GM18861 (cell line): ENCODE measurements around the gene MAN2A2.
"Not testable (repeated sequence)": the region's sequence is repeated elsewhere in the genome, so short reads cannot be mapped to it uniquely, and the experiment has no call there.

Experiments used
- ATAC-seq: cut with Tn5 transposase; IDR thresholded peaks from one replicate; pipeline ENCODE4 v1.9.1; 2021; ENCODE audit not compliant: unreplicated experiment

MAN2A2 gene

DNA sequence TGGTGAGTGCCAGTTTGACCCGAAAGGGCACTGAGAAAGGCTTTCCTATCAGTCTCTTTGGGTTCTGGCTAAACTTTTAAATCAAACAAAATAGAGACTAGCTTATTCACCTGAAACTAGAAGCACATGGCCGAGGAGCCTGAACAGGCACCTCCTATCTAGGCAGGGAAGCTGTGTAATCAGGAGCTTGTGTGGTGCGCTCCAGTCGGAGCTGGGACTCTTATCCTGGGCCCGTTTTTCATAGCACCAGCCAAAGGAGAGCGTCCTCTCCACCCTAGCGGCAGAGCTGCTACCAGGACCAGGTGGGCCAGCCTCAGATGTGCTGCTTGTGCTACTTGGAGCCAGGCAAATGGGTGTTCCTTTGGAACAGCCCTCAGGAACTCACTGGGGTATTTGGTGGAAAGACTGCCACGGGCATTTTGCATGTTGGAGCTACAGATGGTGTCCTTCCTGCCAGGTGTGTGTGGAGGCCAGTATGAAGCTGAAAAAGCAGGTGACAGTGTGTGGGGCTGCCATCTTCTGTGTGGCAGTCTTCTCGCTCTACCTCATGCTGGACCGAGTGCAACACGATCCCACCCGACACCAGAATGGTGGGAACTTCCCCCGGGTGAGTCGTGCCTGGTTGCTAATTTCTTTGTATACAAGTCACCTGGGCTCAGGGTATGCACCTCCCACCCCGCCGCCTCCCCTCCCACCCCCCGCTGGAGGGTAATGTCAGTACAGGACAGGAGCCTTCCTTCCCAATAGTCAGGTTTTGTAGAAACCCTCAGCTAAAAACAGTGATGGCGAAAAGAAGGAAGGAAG, 833 bp downstream of the MAN2A2 start:
- no peak for ATAC-seq

DNA sequence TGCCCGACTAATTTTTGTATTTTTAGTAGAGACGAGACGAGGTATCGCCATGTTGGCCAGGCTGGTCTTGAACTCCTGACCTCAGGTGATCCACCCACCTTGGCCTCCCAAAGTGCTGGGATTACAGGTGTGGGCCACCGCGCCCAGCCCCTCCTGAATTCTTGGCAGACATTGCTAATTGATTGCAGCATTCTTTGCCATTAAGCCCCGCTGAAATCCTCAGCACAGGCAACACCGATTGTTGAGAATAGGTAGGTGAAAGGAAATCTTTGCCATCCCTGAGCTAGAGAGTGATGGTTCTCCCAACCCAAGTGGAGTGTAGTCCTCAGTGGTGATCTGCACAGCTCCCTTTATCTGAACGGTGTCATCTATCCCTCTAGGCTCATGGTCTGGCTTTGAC, 1.6 kb downstream of the MAN2A2 start:
- no peak for ATAC-seq

DNA sequence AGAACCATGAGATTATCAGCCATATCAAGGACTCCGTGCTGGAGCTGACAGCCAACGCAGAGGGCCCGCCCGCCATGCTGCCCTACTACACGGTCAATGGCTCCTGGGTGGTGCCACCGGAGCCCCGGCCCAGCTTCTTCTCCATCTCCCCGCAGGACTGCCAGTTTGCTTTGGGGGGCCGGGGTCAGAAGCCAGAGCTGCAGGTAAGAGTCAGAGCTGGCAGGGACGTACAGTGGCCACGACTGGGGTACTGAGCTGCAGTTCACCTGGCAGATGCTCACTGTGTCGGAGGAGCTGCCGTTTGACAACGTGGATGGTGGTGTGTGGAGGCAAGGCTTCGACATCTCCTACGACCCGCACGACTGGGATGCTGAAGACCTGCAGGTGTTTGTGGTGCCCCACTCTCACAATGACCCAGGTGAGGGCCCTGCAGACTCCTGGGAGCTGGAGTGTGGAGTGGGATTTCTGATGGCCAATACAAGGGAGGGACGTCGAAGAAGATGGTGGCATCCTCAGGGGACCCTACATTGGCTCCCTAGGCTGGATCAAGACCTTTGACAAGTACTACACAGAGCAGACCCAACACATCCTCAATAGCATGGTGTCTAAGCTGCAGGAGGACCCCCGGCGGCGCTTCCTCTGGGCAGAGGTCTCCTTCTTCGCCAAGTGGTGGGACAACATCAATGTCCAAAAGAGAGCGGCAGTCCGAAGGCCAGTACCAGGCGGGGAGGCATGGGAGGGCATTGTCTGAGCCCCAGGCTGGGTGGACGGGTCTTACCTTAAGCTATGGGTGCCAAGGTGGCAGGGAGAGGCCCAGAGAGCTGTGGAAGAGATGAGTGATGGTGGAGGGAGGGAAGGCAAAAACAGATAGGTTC, 2.4 kb downstream of the MAN2A2 start:
- no peak for ATAC-seq

DNA sequence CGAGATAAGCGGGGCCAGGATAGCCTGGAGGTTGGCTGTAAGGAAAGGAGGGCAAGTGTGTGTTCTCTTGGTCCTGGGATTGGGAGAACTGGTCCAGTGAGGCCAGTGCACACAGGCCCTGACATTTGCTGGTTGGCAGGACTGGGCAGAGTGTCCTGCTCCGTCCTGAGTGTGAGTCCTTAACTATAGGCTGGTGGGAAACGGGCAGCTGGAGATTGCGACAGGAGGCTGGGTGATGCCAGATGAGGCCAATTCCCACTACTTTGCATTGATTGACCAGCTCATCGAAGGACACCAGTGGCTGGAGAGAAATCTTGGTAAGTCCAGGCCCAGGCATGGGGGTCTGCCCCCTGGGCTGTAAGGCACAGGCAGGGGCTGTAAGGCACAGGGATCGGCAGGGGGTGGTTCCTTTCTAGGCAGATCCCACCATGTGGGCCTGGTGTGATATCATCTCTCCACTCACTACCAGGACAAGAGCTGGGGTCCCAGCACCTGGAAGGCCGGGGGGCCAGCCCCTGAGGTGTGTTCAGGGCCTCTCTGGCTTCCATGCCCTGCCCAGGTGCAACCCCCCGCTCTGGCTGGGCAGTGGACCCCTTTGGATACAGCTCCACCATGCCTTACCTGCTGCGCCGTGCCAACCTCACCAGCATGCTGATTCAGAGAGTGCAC, 3.2 kb downstream of the MAN2A2 start:
- ATAC-seq = no peak

DNA sequence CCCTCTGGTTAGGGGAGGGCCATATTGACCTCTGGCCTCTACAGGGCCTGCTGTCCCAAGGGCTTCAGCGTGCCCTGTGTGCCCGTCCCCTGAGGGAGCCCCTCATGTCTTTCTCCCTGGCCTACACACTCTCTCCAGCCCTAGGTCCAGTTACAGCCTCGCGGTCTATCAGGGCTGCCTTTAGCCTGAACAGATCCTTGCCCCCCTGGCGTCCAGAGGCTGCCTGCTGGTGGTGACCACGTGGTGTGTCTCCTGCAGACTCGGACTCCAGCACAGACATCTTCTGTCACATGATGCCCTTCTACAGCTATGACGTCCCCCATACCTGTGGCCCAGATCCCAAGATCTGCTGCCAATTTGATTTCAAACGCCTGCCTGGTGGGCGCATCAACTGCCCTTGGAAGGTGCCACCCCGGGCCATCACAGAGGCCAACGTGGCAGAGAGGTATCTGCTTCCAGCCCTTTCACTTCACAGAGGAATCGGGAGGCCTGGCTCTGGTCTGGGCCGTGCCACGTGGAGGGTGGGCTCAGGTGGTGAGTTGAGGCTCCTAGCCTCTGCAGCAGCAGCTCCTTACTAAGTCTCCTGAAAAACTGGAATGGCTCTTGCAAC, 4.1 kb downstream of the MAN2A2 start:
- ATAC-seq = no peak

DNA sequence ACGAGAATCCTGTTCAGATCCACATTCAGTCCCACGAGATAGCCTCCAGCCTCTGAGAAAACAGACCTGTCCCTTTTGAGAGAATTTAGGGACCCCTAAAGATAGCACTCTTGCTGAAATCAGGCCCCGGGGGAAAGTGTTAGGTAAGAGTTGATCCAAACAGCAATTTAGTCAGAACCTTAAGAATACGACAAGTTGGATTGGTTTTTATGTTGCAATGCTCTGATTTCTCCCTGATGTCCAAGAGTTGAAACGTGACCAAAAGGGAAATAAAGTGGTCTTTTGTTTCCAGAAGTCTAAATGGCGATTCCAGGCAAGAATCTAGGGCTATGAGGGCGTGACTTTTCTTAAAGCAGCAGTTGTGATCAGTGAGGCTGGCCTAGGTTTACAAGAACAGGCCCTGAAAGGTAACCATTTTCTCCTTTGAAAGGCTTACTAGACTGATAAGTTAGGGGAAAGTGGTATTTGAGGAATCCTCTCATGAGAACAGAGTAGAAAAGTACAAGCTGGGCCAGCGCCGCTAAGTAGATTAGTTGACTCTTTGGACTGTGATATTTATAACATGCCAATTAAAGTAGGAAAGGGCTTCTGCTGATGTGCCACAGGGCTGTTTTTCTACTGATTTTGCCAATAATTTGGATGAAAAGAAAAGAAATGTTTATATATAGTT, 4.9 kb downstream of the MAN2A2 start:
- ATAC-seq = no peak

DNA sequence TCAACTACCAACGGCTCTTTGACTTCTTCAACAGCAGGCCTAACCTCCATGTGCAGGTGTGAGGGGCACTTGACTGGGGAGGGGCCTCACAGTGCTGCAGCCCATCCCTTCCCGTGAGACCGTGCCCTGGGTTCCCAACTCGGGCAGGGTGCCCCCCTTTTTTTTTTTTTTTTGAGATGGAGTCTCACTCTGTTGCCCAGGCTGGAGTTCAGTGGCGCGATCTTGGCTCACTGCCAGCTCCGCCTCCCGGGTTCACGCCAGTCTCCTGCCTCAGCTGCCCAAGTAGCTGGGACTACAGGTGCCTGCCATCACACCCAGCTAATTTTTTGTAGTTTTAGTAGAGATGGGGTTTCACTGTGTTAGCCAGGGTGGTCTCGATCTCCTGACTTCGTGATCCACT, 6.3 kb downstream of the MAN2A2 start:
- not testable (repeated sequence) for ATAC-seq

DNA sequence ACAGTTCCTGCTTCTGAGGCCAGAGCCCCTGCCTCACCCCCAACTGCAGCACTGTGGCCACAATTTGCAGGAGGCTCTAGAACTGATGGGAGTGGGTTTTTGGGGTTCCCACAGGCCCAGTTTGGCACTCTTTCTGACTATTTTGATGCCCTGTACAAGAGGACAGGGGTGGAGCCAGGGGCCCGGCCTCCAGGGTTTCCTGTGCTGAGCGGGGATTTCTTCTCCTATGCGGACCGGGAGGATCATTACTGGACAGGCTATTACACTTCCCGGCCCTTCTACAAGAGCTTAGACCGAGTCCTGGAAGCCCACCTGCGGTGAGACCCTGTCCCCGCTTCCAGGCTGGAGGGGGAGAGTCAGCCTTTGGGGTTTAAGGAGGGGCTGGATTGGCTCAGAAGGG, 6.9 kb downstream of the MAN2A2 start:
- no peak for ATAC-seq

DNA sequence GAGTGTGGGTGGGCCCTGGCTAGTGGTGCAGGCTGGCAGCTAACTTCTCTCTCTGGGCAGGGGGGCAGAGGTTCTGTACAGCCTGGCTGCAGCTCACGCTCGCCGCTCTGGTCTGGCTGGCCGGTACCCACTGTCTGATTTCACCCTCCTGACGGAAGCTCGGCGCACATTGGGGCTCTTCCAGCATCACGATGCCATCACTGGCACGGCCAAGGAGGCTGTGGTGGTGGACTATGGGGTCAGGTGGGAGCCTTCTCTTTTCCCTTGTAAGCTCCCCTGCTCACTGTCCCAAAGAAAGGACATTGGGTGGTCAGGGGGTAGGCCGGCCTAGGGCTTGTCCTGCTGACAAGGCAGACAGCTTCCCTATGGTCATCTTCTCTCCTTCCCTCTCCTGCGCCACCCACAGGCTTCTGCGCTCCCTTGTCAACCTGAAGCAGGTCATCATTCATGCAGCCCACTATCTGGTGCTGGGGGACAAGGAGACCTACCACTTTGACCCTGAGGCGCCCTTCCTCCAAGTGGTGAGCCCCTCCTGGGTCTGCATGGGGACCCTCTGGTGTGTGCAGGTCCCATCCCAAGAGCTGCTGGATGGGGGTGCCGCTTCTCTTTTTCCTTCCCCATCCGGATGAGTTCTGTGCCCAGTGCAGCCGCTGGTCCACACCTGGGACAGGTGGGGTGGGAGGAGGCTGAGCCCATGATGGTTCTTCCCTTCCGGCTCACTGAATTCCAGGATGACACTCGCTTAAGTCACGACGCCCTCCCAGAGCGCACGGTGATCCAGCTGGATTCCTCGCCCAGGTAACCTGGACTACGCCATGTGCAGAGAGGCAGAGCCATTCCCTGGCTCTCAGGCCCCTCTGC, 7.6 kb downstream of the MAN2A2 start:
- no peak for ATAC-seq

DNA sequence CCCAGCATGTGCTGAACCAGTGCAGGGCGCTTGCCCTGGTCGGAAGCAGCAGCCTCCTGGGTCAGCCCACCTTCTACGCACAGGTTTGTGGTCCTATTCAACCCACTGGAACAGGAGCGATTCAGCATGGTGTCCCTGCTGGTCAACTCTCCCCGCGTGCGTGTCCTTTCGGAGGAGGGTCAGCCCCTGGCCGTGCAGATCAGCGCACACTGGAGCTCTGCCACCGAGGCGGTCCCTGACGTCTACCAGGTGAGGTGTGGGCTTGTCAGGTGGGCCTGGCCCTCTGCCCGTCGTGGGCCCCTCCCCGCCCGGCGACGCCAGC, 8.2 kb downstream of the MAN2A2 start:
- ATAC-seq = no peak

DNA sequence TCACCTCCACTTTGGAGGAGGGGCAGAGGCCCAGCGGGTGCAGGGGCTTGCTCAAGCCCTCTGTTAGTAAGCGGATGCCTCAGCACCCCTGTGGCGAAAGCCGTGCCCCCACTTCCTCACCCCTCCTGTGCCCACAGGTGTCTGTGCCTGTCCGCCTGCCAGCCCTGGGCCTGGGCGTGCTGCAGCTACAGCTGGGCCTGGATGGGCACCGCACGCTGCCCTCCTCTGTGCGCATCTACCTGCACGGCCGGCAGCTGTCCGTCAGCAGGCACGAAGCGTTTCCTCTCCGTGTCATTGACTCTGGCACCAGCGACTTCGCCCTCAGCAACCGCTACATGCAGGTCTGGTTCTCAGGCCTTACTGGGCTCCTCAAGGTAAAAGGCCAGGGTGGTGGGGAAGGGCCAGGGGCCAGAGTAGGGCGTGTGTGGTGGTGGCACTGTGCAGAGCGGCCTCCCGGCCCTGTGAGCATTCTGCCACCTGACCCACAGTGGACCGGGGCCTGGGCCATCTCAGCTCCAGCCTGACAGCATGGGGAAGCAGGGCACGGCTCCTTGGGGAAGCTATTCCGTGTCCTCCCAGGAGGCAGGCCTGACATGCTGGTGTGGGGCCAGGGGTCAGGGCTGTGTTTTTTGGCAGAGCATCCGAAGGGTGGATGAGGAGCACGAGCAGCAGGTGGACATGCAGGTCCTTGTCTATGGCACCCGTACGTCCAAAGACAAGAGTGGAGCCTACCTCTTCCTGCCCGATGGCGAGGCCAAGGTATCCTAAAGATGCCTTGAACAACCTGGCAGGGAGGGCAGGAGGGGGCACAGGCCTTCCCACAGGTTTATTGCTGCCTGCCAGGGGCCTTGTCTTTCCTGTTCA, 9.0 kb downstream of the MAN2A2 start:
- ATAC-seq = no peak

DNA sequence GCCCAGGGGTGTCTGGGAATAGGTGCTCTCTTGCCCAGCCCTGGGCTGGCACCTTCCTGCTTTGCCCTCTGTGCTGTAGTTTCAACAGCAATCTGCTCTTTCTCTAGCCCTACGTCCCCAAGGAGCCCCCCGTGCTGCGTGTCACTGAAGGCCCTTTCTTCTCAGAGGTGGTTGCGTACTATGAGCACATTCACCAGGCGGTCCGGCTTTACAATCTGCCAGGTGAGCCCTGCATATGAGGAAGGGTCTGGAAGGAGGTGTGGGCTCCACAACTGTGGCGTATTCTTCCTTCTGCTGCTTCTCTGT, 9.6 kb downstream of the MAN2A2 start:
- ATAC-seq = no peak

DNA sequence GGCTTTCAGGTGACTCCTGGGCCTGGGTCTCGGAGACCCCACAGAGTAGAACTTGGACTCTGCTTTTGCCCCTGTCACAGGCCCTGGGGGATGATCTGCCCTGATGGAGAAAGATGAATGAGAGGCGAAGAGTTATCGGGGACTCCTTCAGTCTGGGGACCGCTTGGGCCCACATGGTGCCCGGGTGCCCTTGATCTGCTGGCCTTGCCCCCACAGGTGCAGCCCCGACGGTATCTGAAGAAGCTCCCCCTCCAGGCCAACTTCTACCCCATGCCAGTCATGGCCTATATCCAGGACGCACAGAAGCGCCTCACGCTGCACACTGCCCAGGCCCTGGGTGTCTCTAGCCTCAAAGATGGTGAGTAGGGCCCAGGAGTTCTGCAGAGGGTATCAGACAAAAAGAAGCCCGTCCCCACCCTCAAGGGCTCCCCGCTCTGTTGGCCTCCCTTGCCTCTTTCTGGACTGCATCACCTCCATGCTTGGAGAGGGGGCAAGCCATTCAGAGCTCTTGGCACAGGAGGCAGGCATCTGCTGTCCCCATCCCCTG, 10.4 kb downstream of the MAN2A2 start:
- ATAC-seq = no peak

DNA sequence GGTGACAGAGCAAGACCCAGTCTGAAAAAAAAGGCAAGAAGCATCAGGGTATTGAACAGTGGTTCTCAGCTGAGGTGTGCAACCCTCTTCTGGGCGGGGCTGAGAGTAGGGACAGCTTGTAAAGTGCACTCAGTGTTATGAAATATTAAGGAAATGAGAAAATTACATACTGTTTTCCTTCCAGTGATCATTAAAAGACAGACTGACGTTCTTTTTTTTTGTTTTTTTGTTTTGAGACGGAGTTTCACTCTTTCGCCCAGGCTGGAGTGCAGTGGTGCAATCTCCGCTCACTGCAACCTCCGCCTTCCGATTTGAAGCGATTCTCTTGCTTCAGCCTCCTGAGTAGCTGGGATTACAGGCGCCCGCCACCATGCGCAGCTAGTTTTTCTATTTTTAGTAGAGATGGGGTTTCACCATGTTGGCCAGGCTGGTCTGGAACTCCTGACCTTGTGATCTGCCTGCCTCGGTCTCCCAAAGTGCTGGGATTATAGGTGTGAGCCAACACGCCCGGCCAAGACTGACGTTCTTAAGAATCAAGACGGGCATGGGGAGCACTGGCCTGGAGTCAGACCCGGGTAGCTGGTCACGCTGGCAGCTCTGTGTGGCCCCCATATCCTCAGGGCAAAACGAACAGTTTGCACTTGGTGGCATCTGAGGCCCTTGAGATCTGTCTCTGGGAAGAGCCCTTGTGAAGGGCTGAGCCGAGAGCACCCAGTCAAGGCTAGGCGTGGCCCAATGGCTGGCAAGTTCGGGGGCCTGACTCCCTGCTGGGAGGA, 11.4 kb downstream of the MAN2A2 start:
- ATAC-seq = no peak

DNA sequence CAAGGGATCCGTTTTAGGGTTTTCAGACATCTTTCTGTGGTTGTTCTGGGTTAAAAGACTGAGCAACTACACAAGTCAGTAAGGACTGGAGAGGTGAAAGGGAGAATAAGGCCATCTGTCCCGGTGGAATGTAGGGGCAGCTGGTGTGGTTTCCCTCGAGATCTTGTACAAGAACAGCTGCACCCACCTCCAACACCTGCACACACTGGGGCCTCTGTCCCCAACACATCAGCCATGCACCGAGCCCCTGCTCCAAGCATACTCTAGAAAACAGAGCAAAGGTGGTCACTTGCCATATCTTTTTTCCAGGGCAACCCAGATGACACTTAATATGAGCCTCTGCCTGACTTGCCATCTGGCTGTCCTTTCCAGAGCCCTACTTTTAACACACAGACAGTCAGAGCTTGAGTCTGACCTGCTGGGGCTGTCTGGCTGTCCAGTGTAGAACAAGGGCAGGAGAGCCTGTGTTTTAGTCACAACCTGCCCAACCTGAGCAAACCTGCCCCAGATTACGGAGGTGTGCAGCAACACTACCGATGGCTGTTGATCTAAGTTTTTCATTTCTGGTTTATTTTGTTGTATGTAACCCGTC, 12.2 kb downstream of the MAN2A2 start:
- ATAC-seq = no peak

DNA sequence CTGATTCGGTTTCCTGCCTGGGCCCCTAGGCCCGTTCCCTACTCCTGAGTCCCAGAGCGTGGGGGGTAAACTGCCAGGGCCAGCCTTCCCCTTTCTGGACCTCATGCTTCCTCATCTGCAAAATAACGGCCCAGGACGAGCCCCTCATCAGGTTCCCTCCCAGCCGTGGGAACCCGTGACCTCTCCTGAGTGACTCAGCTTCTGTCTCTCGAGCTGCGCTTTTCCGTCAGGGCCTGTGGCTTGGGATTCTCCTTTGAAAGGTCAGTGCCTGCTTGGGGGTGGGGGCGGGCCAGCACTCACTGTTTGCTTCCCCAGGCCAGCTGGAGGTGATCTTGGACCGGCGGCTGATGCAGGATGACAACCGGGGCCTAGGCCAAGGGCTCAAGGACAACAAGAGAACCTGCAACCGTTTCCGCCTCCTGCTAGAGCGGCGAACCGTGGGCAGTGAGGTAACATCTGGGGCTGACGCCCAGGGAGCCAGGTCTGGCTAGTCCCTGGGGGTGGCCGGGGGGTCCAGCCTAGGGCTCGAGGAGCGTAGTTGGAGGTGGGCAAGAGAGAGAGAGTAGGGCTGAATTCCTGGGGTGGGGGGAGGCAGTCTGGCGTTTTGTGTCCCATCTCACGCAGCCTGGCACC, 12.8 kb downstream of the MAN2A2 start:
- no peak for ATAC-seq

DNA sequence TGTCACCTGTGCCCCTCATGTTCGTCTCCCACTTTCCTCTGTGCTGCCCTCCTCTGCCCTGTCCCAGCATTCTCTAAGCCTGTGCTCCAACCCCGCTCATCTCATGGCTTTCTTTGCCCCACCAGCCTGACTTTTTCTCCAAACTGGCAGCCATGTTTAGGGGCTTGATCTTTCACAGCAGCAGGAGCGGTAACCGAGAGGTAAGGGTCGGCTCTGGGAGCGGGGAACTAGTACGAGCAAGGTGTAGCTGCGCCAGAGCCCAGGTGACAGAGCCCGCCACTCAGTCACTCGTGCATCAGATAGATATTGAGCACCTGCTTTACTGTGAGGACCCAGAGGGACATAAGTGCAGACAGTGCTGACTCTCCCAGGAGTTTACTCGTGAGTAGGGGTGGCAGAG, 13.4 kb downstream of the MAN2A2 start:
- ATAC-seq = no peak
